ENCODE measurements around the gene SFMBT1. TPM values are rescaled to one million over a fixed set of nuclear protein-coding genes. Genes with fewer than 3 reads are reported as not detected.

SFMBT1 gene
- total RNA-seq, 1 donor from 2014 or later = 8.4 TPM

DNA sequence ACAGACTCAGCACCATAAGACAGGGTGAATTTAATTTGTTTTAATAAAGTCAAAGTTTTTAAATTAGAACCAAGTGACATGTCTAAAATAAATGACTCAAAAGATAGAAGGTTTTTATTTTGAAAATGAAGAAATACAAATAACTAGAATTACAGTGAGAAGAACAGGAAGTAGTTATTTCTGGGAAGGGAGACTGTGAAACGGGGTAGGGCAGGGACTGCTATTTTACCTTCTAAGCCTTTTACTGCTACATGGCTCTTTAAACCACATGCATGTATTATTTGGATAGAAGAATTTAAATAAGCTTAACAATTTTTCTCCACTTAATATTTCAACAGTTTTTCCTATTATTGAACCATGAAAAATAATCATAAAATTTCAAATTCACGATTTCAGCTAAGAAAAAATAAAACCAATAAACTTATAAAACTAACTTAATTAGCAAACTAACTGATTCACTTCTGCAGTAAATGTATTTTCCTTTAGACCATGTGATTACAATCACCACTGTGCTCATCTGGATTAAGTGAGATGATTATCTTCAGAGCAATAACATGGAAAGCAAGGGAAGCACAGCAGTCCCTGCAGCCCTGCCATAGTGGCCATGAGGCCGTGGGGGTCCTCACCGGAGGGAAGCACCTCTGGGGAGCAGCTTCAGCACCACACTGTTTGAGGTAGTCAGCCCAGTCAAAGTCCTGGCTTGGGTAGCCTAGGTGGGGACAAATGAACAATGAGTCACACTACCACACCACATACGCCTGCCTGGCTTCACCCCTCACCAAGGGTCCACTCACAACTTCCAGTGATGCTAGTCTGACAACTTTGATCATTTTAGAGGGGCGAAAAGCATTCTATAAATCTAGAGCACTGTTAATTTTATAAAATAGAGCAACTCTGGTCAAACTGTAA, 120.2 kb downstream of the SFMBT1 start:
- H3K36me3 Mint-ChIP-seq (ENCODE audit: low read depth) = peaks cover 4% of the 10 kb centered on the region
- H3K4me1 Mint-ChIP-seq (ENCODE audit: low read depth) = no peaks in the 10 kb centered on the region
- TF ChIP-seq, protein P1, sequence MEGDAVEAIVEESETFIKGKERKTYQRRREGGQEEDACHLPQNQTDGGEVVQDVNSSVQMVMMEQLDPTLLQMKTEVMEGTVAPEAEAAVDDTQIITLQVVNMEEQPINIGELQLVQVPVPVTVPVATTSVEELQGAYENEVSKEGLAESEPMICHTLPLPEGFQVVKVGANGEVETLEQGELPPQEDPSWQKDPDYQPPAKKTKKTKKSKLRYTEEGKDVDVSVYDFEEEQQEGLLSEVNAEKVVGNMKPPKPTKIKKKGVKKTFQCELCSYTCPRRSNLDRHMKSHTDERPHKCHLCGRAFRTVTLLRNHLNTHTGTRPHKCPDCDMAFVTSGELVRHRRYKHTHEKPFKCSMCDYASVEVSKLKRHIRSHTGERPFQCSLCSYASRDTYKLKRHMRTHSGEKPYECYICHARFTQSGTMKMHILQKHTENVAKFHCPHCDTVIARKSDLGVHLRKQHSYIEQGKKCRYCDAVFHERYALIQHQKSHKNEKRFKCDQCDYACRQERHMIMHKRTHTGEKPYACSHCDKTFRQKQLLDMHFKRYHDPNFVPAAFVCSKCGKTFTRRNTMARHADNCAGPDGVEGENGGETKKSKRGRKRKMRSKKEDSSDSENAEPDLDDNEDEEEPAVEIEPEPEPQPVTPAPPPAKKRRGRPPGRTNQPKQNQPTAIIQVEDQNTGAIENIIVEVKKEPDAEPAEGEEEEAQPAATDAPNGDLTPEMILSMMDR (IDR thresholded peaks at IDR 0.05) = no peak
- no peaks in the 10 kb centered on the region for H3K27me3 Mint-ChIP-seq (ENCODE audit: low read depth)
- DNase-seq (ENCODE audit: low spot score) = no peak
- no peaks in the 10 kb centered on the region for H3K9me3 Mint-ChIP-seq (ENCODE audit: low read depth)
- H3K27ac Mint-ChIP-seq (ENCODE audit: unreplicated experiment) = no peak overlapping the region
- no peak overlapping the region for H3K4me3 Mint-ChIP-seq (ENCODE audit: unreplicated experiment)

DNA sequence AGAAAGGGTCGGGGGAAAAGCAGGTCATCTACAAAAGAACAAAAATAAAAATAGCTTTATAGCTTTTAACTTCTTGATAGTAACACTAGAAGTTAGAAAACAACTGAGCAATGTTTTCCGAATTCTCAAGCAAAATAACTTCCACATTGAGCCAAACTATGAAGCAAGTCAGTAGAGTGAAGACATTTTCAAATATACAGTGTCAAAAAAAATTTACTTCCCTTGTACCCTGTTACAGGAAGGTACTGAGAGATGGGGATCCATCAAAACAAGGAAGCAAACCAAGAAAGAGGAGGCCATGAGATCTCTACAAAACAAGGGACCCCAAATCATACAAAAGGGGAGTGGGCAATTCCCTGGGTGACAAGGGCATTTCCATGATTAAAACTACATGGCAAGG, 121.9 kb downstream of the SFMBT1 start:
- Mint-ChIP-seq H3K36me3 (ENCODE audit: low read depth) (peaks cover 11% of the 10 kb centered on the region), H3K27ac (ENCODE audit: unreplicated experiment) (no peak overlapping the region), H3K27me3 (ENCODE audit: low read depth) (no peaks in the 10 kb centered on the region), H3K4me3 (ENCODE audit: unreplicated experiment) (no peak overlapping the region), H3K9me3 (ENCODE audit: low read depth) (no peaks in the 10 kb centered on the region), H3K4me1 (ENCODE audit: low read depth) (no peaks in the 10 kb centered on the region)
- TF ChIP-seq, protein P1 (IDR thresholded peaks at IDR 0.05) = no peak
- DNase-seq (ENCODE audit: low spot score) = no peak

DNA sequence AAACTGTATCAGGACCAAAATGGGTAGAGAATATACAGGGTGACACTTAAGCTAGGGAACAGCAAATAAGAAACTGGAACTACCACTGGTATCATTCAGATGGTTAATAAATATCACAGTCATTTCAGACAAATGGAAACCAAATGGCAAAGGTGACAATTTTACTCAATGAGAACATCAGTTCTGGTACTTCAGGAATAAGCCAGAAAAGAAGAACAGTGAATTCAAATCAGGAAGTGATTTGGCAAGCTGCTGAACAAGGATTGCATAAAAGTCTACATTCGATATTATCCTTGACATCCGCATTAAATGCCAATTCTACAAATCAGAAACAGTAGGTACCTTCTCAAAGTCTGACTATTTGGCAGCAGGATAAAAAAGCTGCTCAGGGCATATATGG, 125.0 kb downstream of the SFMBT1 start:
- H3K27ac Mint-ChIP-seq (ENCODE audit: unreplicated experiment) = no peak overlapping the region
- no peaks in the 10 kb centered on the region for H3K27me3 Mint-ChIP-seq (ENCODE audit: low read depth)
- peaks cover 13% of the 10 kb centered on the region for H3K36me3 Mint-ChIP-seq (ENCODE audit: low read depth)
- no peak overlapping the region for H3K4me3 Mint-ChIP-seq (ENCODE audit: unreplicated experiment)
- DNase-seq (ENCODE audit: low spot score) = no peak
- H3K4me1 Mint-ChIP-seq (ENCODE audit: low read depth) = no peaks in the 10 kb centered on the region
- TF ChIP-seq, protein P1 (IDR thresholded peaks at IDR 0.05) = no peak
- no peaks in the 10 kb centered on the region for H3K9me3 Mint-ChIP-seq (ENCODE audit: low read depth)

DNA sequence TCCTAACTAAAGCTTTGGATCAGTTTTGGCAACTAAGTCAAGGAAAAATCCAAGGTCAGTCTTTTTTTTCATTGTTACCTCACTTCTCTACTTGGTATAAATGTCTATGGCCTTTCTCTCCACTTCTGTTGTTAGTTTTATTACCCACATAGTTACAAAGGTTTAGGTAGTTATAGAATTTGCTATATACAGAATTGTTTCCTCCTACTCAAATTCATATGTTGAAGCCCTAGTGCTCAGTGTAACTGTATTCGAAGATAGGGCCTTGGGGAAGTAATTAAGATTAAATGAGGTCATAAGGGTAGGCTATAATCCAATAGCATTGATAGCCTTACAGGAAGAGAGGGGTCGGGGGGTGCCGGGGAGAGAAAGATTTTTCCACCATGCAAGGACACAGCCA, 128.8 kb downstream of the SFMBT1 start:
- no peaks in the 10 kb centered on the region for H3K4me1 Mint-ChIP-seq (ENCODE audit: low read depth)
- H3K4me3 Mint-ChIP-seq (ENCODE audit: unreplicated experiment) = no peak overlapping the region
- DNase-seq (ENCODE audit: low spot score) = no peak
- no peaks in the 10 kb centered on the region for H3K9me3 Mint-ChIP-seq (ENCODE audit: low read depth)
- H3K27ac Mint-ChIP-seq (ENCODE audit: unreplicated experiment) = no peak overlapping the region
- peaks cover 12% of the 10 kb centered on the region for H3K36me3 Mint-ChIP-seq (ENCODE audit: low read depth)
- no peaks in the 10 kb centered on the region for H3K27me3 Mint-ChIP-seq (ENCODE audit: low read depth)
- TF ChIP-seq, protein P1 (IDR thresholded peaks at IDR 0.05) = no peak

DNA sequence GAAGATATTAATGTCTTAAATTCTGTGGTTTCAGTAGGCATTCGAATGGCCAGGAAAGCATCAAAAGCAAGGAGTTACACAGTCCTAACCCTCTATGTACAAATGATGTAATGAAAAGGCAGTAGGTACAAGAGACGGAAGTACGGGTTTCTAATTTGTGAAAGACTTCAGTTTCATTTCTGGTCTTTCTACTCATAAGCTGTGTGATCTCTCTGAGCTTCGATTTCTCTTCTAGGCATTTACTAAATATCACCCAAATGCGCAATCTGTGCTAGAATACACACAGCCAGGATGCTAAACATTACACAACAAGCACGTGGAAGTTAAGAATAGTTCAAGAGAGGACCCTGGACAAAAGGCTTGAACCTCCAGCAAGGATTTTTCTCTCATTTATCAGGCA, 130.6 kb downstream of the SFMBT1 start:
- no peak for DNase-seq (ENCODE audit: low spot score)
- Mint-ChIP-seq H3K4me1 (ENCODE audit: low read depth) (no peaks in the 10 kb centered on the region), H3K9me3 (ENCODE audit: low read depth) (no peaks in the 10 kb centered on the region), H3K27me3 (ENCODE audit: low read depth) (no peaks in the 10 kb centered on the region), H3K4me3 (ENCODE audit: unreplicated experiment) (no peak overlapping the region), H3K27ac (ENCODE audit: unreplicated experiment) (no peak overlapping the region), H3K36me3 (ENCODE audit: low read depth) (peaks cover 13% of the 10 kb centered on the region)
- TF ChIP-seq, protein P1 (IDR thresholded peaks at IDR 0.05) = no peak

Measured in chondrocyte (in vitro differentiated cells).